OCI-LY3 (cell line): ENCODE results near the gene TSPAN3.

ENCODE experiments used
- H2AFZ ChIP-seq: fragments of 200-600, 300-600 bp; shearing (Covaris generic); 2 replicates; pipeline ENCODE4 v1.6.0; 2014; ENCODE audit warnings: antibody characterized with exemption, low read depth, low read length
- H3K27ac ChIP-seq: fragments of 200-600, 300-600 bp; sonication (generic); 2 replicates; pipeline ENCODE4 v1.5.1; 2014; ENCODE audit warnings: mild to moderate bottlenecking, low read length, moderate library complexity, mixed read lengths
- H3K27me3 ChIP-seq: fragments of 200-600, 300-600 bp; sonication (generic); 2 replicates; pipeline ENCODE4 v1.6.1; 2014; ENCODE audit warnings: low read depth, low read length, mixed read lengths
- H3K36me3 ChIP-seq: fragments of 200-600, 300-600 bp; sonication (generic); replicated peaks from 2 replicates; pipeline ENCODE3; 2014; ENCODE audit warnings: low read depth, low read length, mixed read lengths
- H3K4me1 ChIP-seq: fragments of 300-600, 200-600 bp; sonication (generic); 2 replicates; pipeline ENCODE4 v1.6.1; 2014; ENCODE audit warnings: low read length, mixed read lengths
- H3K4me2 ChIP-seq: fragments of 200-600, 300-600 bp; sonication (generic); 2 replicates; pipeline ENCODE4 v1.6.1; 2014; ENCODE audit warnings: low read length, mixed read lengths
- H3K4me3 ChIP-seq: fragments of 300-600, 200-600 bp; sonication (generic); 2 replicates; pipeline ENCODE4 v1.5.1; 2014; ENCODE audit warnings: antibody characterized with exemption, mild to moderate bottlenecking, low read length, moderate library complexity
- H3K79me2 ChIP-seq: fragments of 300-600, 200-600 bp; shearing (Covaris generic); 2 replicates; pipeline ENCODE4 v1.6.1; 2014; ENCODE audit warnings: mild to moderate bottlenecking, low read length, mixed read lengths
- H3K9ac ChIP-seq: fragments of 300-600, 200-600 bp; shearing (Covaris generic); 2 replicates; pipeline ENCODE4 v1.6.0; 2014; ENCODE audit warnings: mild to moderate bottlenecking, low read length, moderate library complexity
- H3K9me3 ChIP-seq: fragments of 200-600, 300-600 bp; shearing (Covaris generic); 2 replicates; pipeline ENCODE4 v1.6.1; 2014; ENCODE audit warnings: low read length, mixed read lengths; ENCODE audit not compliant: insufficient read depth
- H4K20me1 ChIP-seq: fragments of 200-600, 300-600 bp; sonication (generic); 2 replicates; pipeline ENCODE4 v1.6.1; 2016; ENCODE audit warnings: low read length, mixed read lengths; ENCODE audit not compliant: insufficient read depth
- EZH2phosphoT487 ChIP-seq: fragments of 200-600 bp; shearing (Covaris generic); IDR thresholded peaks from 2 replicates; pipeline ENCODE4 v1.6.1; 2018; ENCODE audit warnings: antibody characterized with exemption, mixed run types, low read depth
- TF ChIP-seq, protein P1 (sequence below): fragments of 200-600, 300-600 bp; sonication (generic); IDR thresholded peaks from 2 replicates; pipeline ENCODE4 v1.5.1; 2014; ENCODE audit warnings: antibody characterized with exemption, low read length, low read depth

TSPAN3 gene

DNA sequence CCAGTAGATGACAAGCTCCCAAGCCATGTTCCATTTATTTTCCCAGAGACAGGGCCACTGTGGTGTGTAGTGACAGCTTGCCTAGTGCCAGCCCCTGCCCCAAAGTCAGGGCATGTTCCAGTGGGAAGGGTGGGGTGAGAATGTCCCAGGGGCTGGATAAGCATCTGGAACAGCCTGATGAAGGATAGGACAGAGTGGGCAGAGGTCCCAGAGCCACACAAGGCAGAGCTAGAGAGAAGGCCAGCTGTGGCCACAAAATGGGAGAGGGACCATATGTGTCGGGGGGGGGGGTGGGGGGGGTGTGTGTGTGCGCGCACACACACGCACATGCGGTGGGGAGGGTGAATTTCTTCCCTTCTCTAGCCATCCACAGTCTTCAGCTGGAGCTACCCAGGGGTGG, 27.0 kb upstream of the TSPAN3 start:
- no peaks in the 10 kb centered on the region for H3K36me3 ChIP-seq
- H4K20me1 ChIP-seq: no peaks in the 10 kb centered on the region
- H3K9me3 ChIP-seq: no peaks in the 10 kb centered on the region
- H2AFZ ChIP-seq: no peak overlapping the region
- no peak overlapping the region for H3K4me2 ChIP-seq
- H3K27me3 ChIP-seq: no peaks in the 10 kb centered on the region
- no peak for TF ChIP-seq EZH2phosphoT487
- TF ChIP-seq, protein P1, sequence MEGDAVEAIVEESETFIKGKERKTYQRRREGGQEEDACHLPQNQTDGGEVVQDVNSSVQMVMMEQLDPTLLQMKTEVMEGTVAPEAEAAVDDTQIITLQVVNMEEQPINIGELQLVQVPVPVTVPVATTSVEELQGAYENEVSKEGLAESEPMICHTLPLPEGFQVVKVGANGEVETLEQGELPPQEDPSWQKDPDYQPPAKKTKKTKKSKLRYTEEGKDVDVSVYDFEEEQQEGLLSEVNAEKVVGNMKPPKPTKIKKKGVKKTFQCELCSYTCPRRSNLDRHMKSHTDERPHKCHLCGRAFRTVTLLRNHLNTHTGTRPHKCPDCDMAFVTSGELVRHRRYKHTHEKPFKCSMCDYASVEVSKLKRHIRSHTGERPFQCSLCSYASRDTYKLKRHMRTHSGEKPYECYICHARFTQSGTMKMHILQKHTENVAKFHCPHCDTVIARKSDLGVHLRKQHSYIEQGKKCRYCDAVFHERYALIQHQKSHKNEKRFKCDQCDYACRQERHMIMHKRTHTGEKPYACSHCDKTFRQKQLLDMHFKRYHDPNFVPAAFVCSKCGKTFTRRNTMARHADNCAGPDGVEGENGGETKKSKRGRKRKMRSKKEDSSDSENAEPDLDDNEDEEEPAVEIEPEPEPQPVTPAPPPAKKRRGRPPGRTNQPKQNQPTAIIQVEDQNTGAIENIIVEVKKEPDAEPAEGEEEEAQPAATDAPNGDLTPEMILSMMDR: no peak
- no peak overlapping the region for H3K27ac ChIP-seq
- peaks cover 22% of the 10 kb centered on the region for H3K4me1 ChIP-seq
- H3K9ac ChIP-seq: no peak overlapping the region
- no peaks in the 10 kb centered on the region for H3K79me2 ChIP-seq
- H3K4me3 ChIP-seq: no peak overlapping the region

DNA sequence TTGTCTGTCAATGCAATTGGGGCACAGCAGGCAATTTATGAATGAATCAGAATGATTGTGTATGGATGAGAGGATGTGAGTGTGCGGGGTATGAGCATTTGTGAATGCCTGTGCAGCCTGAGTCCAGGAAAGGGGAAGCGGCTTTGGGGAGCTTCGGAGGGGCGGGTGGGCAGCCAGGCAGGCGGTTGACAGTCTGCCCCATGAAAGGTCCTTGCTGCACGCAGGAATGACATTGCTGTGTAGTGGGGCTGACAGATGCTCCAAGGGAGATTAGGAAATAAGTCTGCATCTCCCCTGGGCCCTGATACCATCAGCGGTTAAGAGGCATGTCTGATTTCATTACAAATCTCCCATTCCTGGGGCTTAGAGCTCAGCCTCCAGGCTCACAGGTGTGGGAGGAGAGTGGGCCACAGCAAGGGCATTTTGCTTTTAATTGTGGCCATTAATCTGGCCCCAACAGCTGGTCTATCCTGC, 26.4 kb upstream of the TSPAN3 start:
- Histone ChIP-seq H3K4me1 (peaks cover 22% of the 10 kb centered on the region), H3K9ac (no peak overlapping the region), H2AFZ (no peak overlapping the region), H3K9me3 (no peaks in the 10 kb centered on the region), H3K27me3 (no peaks in the 10 kb centered on the region), H3K4me3 (no peak overlapping the region), H4K20me1 (no peaks in the 10 kb centered on the region), H3K36me3 (no peaks in the 10 kb centered on the region), H3K79me2 (no peaks in the 10 kb centered on the region), H3K4me2 (no peak overlapping the region), H3K27ac (no peak overlapping the region)
- TF ChIP-seq, protein P1: no peak
- TF ChIP-seq EZH2phosphoT487: no peak

DNA sequence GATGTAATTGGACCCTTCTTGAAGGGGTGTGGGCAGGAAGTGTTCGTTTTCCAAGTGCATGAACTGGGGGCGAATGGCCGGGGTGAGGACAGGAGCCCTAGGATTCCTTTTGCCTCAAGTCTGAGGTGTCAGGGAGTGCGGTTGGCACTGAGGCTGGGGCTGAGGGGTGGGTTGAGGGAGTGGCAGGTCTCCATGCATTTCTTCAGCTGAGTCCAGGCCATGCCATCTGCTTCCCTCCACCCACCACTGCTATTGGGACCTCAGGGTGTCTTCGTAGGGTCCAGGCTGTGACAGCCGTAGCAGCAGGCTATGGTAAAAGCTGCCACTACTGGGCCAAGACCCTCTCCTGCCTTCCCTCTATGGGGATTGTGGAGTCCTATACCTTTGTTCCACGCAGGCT, 25.6 kb upstream of the TSPAN3 start:
- no peak overlapping the region for H3K4me3 ChIP-seq
- H3K27me3 ChIP-seq: no peaks in the 10 kb centered on the region
- no peak overlapping the region for H3K27ac ChIP-seq
- TF ChIP-seq, protein P1: no peak
- no peak for TF ChIP-seq EZH2phosphoT487
- H3K4me2 ChIP-seq: no peak overlapping the region
- H3K79me2 ChIP-seq: no peaks in the 10 kb centered on the region
- H3K9ac ChIP-seq: no peak overlapping the region
- H3K36me3 ChIP-seq: no peaks in the 10 kb centered on the region
- H2AFZ ChIP-seq: no peak overlapping the region
- no peaks in the 10 kb centered on the region for H4K20me1 ChIP-seq
- H3K9me3 ChIP-seq: no peaks in the 10 kb centered on the region
- peaks cover 21% of the 10 kb centered on the region for H3K4me1 ChIP-seq

DNA sequence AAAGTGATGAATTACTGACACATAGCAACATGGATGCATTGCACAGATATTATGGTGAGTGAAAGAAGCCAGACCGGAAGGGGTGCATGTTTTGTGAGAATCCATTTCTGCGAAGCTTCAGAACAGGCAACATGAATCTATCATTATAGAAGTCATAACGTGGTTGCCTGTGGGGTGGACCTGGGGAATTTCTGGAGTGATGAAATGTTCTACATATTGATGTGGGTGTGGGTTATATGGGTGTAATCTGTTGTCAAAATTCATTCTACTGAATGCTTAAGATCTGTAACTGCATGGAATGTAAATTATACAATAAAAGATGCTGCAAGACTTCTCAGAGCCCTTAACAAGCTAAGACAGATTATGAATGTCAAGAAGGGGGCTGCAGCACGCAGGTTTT, 25.2 kb upstream of the TSPAN3 start:
- Histone ChIP-seq H3K79me2 (no peaks in the 10 kb centered on the region), H4K20me1 (no peaks in the 10 kb centered on the region), H3K9me3 (no peaks in the 10 kb centered on the region), H3K4me2 (no peak overlapping the region), H3K27me3 (0 out of 2 replicates have a peak, but pooled peaks cover under 1% of the 10 kb centered on the region), H3K4me3 (no peak overlapping the region), H3K9ac (no peak overlapping the region), H2AFZ (no peak overlapping the region), H3K36me3 (no peaks in the 10 kb centered on the region), H3K4me1 (peaks cover 17% of the 10 kb centered on the region), H3K27ac (no peak overlapping the region)
- no peak for TF ChIP-seq EZH2phosphoT487
- TF ChIP-seq, protein P1: no peak
